H54 (cell line): ENCODE data around the gene CDC42EP2.

Experiments
- DNase-seq: peaks from one replicate; pipeline ENCODE4 v3.0.0; 2011; ENCODE audit warnings: low spot score, mixed read lengths; ENCODE audit not compliant: insufficient read length
- FAIRE-seq: peaks from 3 replicates; lab custom pipeline; 2011; peaks lifted over from hg19 to GRCh38; lab: Jason Lieb, UNC
- POLR2A ChIP-seq: IDR thresholded peaks from 2 replicates; pipeline ENCODE4 v1.6.1; 2011; ENCODE audit warnings: low read depth, mild to moderate bottlenecking, low read length

CDC42EP2 gene

GRCh38 chr11:65304613-65305012, 10.1 kb upstream of the CDC42EP2 start:
- FAIRE-seq (no peak), DNase-seq (no peak)
- no peak for TF ChIP-seq POLR2A

- no peak for FAIRE-seq
- no peak for DNase-seq
- no peak for TF ChIP-seq POLR2A
Observed at GRCh38 chr11:65305501-65306268, 9.0 kb upstream of the CDC42EP2 start.

- FAIRE-seq (no peak), DNase-seq (no peak)
- no peak for TF ChIP-seq POLR2A
Observed at GRCh38 chr11:65307298-65308229, 7.1 kb upstream of the CDC42EP2 start.

GRCh38 chr11:65308281-65308891, 6.3 kb upstream of the CDC42EP2 start:
- no peak for TF ChIP-seq POLR2A
- FAIRE-seq (no peak), DNase-seq (no peak)

DNA sequence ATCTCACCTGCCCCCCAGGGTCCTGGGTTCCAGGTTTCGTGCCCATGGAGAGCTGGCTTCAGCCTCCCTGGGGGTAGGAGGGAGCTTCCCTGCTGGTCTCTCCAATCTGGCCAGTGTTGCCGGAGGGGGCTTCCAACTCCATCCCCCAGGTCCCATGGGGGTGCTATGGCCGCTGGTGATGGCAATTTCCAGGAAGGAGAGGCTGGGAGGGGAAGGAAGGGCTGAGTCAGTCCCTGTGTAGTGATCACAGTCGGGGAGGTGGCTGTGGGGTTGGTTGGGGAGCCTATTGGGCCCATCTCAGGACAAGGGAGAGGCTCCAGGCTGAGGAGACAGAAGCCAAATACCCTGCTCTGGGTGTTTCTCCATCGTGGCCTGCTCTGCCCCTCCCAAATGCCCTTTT, 5.7 kb upstream of the CDC42EP2 start:
- FAIRE-seq (no peak), DNase-seq (no peak)
- TF ChIP-seq POLR2A: no peak

DNA sequence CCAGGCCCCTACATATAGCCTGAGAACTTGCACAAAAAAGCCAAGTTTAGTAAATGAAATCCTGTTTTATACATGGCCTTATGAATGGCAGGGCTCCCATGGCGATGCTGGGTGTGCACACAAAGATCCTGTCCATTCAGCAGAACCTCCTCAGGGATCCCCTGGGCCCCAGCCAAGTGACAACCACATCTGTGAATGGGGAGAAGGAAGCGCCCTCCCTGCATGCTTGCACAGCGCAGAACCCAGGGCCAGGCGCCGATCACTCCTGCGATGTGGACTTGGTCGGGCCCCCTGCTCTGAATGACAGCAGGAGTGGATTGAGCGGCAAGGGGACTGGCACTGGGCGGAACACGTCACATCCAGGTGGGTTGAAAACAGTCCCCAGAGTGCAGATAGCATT, 4.5 kb upstream of the CDC42EP2 start:
- DNase-seq (no peak), FAIRE-seq (no peak)
- TF ChIP-seq POLR2A: no peak

GRCh38 chr11:65310736-65311135, 3.9 kb upstream of the CDC42EP2 start:
- no peak for FAIRE-seq
- TF ChIP-seq POLR2A: no peak
- DNase-seq: no peak

- TF ChIP-seq POLR2A: no peak
- FAIRE-seq: no peak
- peak; percentile 42 for DNase-seq
Observed at GRCh38 chr11:65311170-65311678, 3.4 kb upstream of the CDC42EP2 start.

- no peak for TF ChIP-seq POLR2A
- DNase-seq (no peak), FAIRE-seq (no peak)
Observed at GRCh38 chr11:65315204-65315865, 669 bp downstream of the CDC42EP2 start.

DNA sequence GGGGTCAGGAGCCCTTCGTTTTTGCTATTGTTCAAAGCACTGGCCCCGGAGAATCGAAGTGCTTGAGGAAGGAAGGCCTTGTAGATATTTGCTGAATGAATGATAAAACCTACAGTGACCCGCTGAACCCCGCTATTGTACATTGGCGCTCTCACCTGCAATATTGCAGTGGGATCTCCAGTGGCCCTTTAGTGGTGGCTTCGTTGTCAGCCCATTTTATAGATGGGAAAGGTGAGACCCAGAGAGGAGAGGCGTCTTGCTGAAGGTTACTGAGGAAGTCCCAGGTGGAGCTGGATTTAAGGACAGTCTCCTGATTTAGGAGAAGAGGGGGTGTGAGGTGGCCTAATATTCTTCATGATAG, 1.2 kb downstream of the CDC42EP2 start:
- DNase-seq (no peak), FAIRE-seq (no peak)
- TF ChIP-seq POLR2A: no peak

DNA sequence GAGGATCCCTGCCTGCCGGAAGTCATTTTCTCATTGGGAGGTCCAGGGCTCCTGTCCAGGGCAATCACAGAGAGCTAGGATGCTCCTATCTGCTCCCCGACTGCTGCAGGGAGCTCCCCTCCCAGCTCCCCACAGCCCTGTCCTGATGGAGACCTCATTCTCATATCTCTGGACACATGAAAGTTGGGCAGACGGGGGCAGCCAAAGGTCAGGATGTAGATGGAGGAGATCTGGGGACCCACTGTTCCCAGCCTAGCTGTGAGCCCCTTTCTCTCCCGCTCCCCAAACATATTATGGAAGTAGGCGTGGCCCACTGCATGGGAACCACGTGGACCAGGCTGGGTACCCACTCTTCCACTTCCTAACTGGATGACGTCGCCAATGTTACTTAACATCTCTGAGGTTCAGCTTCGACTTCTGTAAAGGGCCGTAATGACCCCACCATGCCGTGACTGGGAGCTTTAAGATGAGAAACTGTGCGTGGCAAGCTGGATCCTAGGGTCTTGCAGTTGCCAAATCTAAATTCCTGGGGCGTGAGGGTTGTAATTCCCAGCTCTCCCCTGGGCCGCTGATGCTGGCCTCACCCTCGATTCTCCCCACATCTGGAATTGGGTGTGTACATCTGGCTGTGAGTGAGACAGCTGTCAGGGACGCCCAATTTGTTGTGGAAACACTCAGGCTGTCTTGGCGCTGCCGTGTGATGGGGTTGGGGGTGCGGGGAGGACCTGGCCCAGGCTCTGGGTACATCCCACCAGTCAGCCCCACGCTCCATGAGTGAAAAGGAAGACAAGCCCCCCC, 1.8 kb downstream of the CDC42EP2 start:
- FAIRE-seq: no peak
- TF ChIP-seq POLR2A: no peak
- DNase-seq: no peak

DNA sequence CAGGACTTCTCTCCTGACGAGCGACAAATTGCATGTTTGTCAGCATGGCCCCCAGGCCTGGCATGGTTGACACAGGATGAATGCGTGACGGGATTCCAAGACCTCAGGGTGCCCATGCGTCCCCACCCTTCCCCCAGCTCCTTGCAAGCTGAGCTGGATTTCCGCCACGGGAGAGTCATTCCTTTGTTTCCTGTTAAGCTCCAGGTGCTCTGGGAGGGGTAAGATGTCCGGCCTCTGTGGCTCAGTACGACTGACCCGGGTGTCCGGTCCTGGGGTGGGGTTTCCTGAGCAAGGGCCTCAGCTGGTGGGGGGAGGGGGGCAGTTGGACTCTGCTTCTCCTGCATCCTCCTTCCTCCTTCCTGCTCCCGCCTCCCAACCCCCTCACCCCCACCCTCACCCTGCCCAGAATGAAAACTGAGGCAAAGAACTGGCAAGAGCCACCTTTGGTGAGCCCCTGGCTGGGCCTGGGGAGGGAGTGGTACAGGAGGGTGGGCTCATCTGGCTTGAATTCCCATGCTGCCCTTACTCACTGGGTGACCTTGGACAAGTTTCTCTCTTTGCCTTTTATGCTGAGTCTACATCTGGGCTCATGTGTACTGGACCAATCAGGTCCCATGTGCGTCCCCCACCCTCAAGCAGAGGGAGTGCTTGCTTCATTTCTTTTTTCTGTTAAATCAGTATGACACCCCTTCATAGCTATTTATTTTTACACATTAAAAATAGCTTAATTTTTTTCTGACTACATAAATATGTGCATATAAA, 2.5 kb downstream of the CDC42EP2 start:
- peak; percentile 44 for DNase-seq
- TF ChIP-seq POLR2A: no peak
- no peak for FAIRE-seq
